H1 (cell line): ENCODE results near the gene GRK6.

Experiments used
- CBX5 ChIP-seq: fragments of 300-800, 300-1000 bp; sonication (generic); IDR thresholded peaks from 2 replicates; pipeline ENCODE4 v1.7.1; 2016; ENCODE audit warnings: antibody characterized with exemption, low read length, low read depth
- CTCF ChIP-seq, 3 experiments: IDR thresholded peaks; 1 replicate in 2 of 3; 2 replicates in 1 of 3; pipeline versions ENCODE4 v1.5.1 to v1.6.1; 2011; ENCODE audit warnings: low read length in 3 of 3, mild to moderate bottlenecking in 3 of 3, inconsistent platforms in 2 of 3, low read depth in 1 of 3, moderate library complexity in 1 of 3; ENCODE audit not compliant: insufficient read depth in 1 of 3; ENCODE audit errors: control extremely low read depth in 1 of 3
- EZH2 ChIP-seq: fragments of 200-600 bp; sonication (generic); IDR thresholded peaks from 2 replicates; pipeline ENCODE4 v1.7.1; 2012; ENCODE audit warnings: low read depth, mild to moderate bottlenecking, moderate library complexity, low read length, inconsistent platforms; ENCODE audit not compliant: severe bottlenecking
- HDAC6 ChIP-seq: IDR thresholded peaks from one replicate; pipeline ENCODE4 v1.7.1; 2012; ENCODE audit warnings: low read depth, mild to moderate bottlenecking, inconsistent platforms, low read length, moderate library complexity
- JUND ChIP-seq: IDR thresholded peaks from 2 replicates; pipeline ENCODE4 v1.6.1; 2011; ENCODE audit warnings: mild to moderate bottlenecking, improper control_type of control experiment, low read length
- SAP30 ChIP-seq: fragments of 300-600 bp; sonication (generic); IDR thresholded peaks from 2 replicates; pipeline ENCODE4 v1.7.1; 2012; ENCODE audit warnings: low read length, moderate library complexity, mild to moderate bottlenecking, inconsistent platforms; ENCODE audit not compliant: insufficient read depth, insufficient replicate concordance
- SUZ12 ChIP-seq: fragments of 200-600 bp; sonication (generic); IDR thresholded peaks from 2 replicates; pipeline ENCODE4 v1.6.1; 2012; ENCODE audit warnings: mild to moderate bottlenecking, inconsistent platforms, low read length, moderate library complexity, mixed read lengths
- TEAD4 ChIP-seq: IDR thresholded peaks from 2 replicates; pipeline ENCODE4 v1.6.1; 2012; ENCODE audit warnings: low read depth, low read length, inconsistent platforms, mixed read lengths

DNA sequence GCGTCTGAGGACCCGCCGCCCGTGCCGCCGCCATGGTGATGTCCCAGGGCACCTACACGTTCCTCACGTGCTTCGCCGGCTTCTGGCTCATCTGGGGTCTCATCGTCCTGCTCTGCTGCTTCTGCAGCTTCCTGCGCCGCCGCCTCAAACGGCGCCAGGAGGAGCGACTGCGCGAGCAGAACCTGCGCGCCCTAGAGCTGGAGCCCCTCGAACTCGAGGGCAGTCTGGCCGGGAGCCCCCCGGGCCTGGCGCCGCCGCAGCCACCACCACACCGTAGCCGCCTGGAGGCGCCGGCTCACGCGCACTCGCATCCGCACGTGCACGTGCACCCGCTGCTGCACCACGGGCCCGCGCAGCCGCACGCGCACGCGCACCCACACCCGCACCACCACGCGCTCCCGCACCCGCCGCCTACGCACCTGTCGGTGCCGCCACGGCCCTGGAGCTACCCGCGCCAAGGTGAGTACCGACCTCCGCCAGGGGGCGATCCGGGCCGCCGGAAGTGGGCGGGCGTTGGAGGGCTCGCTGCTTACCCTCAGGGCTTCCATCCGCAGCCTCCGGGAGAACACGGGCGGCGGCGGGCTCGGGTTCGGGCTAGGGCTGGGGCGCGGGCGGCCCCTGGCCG, 28.7 kb downstream of the GRK6 start:
- TF ChIP-seq CTCF (IDR thresholded peaks at IDR 0.05; ENCODE audit: control extremely low read depth in 1 of 3, insufficient read depth in 1 of 3, low read depth in 1 of 3, low read length in 3 of 3) (peak in 2 of 3 experiments; percentile 76 to 89; a peak in 3 of 4 replicates), TEAD4 (0 out of 2 replicates have a peak, but pooled peaks have one; percentile 1), HDAC6 (no peak), EZH2 (no peak), SUZ12 (no peak), CBX5 (no peak), SAP30 (no peak), JUND (0 out of 2 replicates have a peak, but pooled peaks have one; percentile 27)
